Upper lobe of left lung (tissue), 6 donors: ENCODE measurements around the gene DMXL1. TPM values are rescaled to one million over a fixed set of nuclear protein-coding genes. Genes with fewer than 3 reads are reported as not detected.
"Not testable (repeated sequence)": the region's sequence is repeated elsewhere in the genome, so short reads cannot be mapped to it uniquely, and the experiment has no call there.

ENCODE experiments used
- ATAC-seq, 2 donors: fragments of 200-7000 bp; cut with Tn5 transposase; one replicate each; pipeline ENCODE4 v1.9.1; 2022; ENCODE audit warnings: mild to moderate bottlenecking in 2 of 2, moderate library complexity in 2 of 2; ENCODE audit not compliant: low FRiP score in 2 of 2
- DNase-seq, 2 donors: peaks; one replicate each; pipeline ENCODE4 v3.0.0-alpha.2; 2019 to 2020
- H3K27ac ChIP-seq, 4 donors: fragments of 200-600 bp; sonication (generic); one replicate each; pipeline ENCODE4 v1.5.1; 2016 to 2019
- H3K27me3 ChIP-seq, 4 donors: fragments of 200-600 bp; sonication (generic); one replicate each; pipeline ENCODE4 v1.5.1; 2017 to 2019
- H3K36me3 ChIP-seq, 4 donors: fragments of 200-600 bp; sonication (generic); one replicate each; pipeline ENCODE4 v1.5.1; 2016 to 2019
- H3K4me1 ChIP-seq, 4 donors: fragments of 200-600 bp; sonication (generic); one replicate each; pipeline ENCODE4 v1.5.1; 2018 to 2019
- H3K4me3 ChIP-seq, 4 donors: fragments of 200-600 bp; sonication (generic); one replicate each; pipeline ENCODE4 v1.5.1; 2017 to 2019; ENCODE audit warnings: mild to moderate bottlenecking in 2 of 4, moderate library complexity in 1 of 4
- H3K9me3 ChIP-seq, 4 donors: fragments of 200-600 bp; sonication (generic); one replicate each; pipeline ENCODE4 v1.5.1; 2018 to 2019
- EP300 ChIP-seq, 4 donors: sonication (generic); formaldehyde crosslinking; IDR thresholded peaks; one replicate each; pipeline ENCODE4 v1.5.1; 2017; ENCODE audit warnings: antibody characterized with exemption in 4 of 4, control low read depth in 2 of 4
- POLR2A ChIP-seq, 4 donors: fragments of 450-650 bp; IDR thresholded peaks; one replicate each; pipeline ENCODE4 v1.5.1; 2016 to 2017; ENCODE audit warnings: antibody characterized with exemption in 4 of 4, mild to moderate bottlenecking in 2 of 4
- POLR2AphosphoS5 ChIP-seq, 2 donors: sonication (generic); formaldehyde crosslinking; IDR thresholded peaks; one replicate each; pipeline ENCODE4 v1.5.1; 2017; ENCODE audit warnings: antibody characterized with exemption in 2 of 2
- WGBS, 2 donors: methylation state at CpG; one replicate each; pipeline ENCODE4 v1.1.5; 2017 to 2018; 5-methylcytosine and 5-hydroxymethylcytosine counted together
- total RNA-seq, 6 donors: library from RNA; depleted of rRNA in 4 of 6; stranded (reverse); fragments of >200 nt in 4 of 6; gene quantifications; one replicate each; pipeline versions ENCODE4 v1.1.0 to v1.2.1, GENCODE V29; 2016 to 2021
- TF ChIP-seq, protein P1 (sequence below), 6 experiments: fragments of 450-650 bp in 4 of 6; fragments of 200-600 bp in 2 of 6; sonication (generic) in 2 of 6; IDR thresholded peaks; one replicate each; pipeline ENCODE4 v1.5.1; 2016 to 2019; ENCODE audit warnings: antibody characterized with exemption in 6 of 6
- donor health status: DM: no; HTN: no; CAD: no; lungs with moderate emphysema.
- donor health status: DM: no; HTN: yes; CAD: no; lungs with severe emphysema.

Gene DMXL1
- total RNA-seq, 6 donors from 2014 or later = 37.7 to 102 (median 52.9) TPM

DNA sequence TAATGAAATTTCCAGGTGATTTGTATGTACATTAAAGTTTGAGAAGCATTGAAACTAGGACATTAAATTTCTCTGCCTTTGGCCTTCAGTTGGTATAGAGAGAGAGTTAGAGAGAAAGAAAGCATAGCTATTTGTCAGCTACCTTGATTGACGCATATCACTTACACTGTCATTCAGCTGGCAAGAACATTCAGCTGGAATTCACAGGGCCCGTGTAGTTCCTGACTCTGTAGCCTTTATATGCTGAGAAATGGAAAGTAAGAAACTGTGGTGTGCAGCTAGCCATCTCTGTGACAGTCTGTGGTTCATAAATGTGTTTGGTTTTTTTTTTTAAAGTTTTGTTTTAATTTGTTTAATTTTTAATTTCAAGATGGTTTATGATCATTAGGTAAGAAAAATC lies 58.9 kb downstream of the DMXL1 start:
- Histone ChIP-seq H3K27ac (no peak overlapping the region), H3K9me3 (no peaks in the 10 kb centered on the region), H3K36me3 (peaks cover 0 to 56% (median 15%) of the 10 kb centered on the region in 4 donors), H3K27me3 (no peaks in the 10 kb centered on the region), H3K4me3 (no peak overlapping the region), H3K4me1 (no peaks in the 10 kb centered on the region)
- DNase-seq (no peak), ATAC-seq (no peak)
- TF ChIP-seq, protein P1, sequence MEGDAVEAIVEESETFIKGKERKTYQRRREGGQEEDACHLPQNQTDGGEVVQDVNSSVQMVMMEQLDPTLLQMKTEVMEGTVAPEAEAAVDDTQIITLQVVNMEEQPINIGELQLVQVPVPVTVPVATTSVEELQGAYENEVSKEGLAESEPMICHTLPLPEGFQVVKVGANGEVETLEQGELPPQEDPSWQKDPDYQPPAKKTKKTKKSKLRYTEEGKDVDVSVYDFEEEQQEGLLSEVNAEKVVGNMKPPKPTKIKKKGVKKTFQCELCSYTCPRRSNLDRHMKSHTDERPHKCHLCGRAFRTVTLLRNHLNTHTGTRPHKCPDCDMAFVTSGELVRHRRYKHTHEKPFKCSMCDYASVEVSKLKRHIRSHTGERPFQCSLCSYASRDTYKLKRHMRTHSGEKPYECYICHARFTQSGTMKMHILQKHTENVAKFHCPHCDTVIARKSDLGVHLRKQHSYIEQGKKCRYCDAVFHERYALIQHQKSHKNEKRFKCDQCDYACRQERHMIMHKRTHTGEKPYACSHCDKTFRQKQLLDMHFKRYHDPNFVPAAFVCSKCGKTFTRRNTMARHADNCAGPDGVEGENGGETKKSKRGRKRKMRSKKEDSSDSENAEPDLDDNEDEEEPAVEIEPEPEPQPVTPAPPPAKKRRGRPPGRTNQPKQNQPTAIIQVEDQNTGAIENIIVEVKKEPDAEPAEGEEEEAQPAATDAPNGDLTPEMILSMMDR (IDR thresholded peaks at IDR 0.05) = no peak
- no peak for TF ChIP-seq EP300 (IDR thresholded peaks at IDR 0.05)
- TF ChIP-seq POLR2AphosphoS5 (IDR thresholded peaks at IDR 0.05) = no peak
- no peak for TF ChIP-seq POLR2A (IDR thresholded peaks at IDR 0.05)
- WGBS, 2 donors = 80 to 88% methylated on average over 2 of the region's 2 CpGs

DNA sequence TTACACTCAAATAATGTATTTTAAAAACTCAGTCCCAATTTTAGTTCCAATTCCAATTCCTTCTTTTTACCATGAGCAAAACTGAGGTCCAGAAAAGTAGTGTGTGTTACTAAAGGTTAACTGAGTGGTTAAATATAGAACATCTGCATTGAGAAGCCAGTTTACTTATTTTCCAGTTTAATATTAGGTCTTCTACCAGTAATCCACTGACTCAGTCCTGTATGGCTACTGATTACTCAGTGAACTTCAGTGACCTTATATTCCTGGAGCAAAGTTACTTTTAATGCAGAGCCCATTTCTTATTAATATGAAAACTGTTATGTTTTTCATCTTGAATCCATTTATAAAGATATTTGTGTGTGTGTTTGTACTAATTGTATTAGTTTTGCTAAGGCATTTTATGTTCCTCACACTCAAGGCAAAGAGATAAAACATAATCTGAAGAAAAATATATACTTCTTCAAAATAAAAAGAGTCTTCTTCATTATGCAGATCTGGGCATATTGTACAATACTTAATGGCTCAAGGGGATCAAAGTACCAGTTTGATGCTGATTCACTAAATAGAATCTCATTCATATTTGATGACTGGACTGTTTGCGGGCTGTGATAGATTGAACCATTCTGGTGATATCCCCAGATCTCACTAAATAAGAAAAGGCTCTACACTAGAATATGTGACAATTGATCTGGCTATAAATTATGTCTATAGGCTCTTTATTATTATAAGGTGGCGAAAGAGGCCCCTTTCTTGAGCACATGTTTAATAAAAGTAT lies 60.8 kb downstream of the DMXL1 start:
- H3K36me3 ChIP-seq = peaks cover 0 to 65% (median 16%) of the 10 kb centered on the region in 4 donors
- 94 to 100% methylated on average over 2 of the region's 2 CpGs for WGBS, 2 donors

DNA sequence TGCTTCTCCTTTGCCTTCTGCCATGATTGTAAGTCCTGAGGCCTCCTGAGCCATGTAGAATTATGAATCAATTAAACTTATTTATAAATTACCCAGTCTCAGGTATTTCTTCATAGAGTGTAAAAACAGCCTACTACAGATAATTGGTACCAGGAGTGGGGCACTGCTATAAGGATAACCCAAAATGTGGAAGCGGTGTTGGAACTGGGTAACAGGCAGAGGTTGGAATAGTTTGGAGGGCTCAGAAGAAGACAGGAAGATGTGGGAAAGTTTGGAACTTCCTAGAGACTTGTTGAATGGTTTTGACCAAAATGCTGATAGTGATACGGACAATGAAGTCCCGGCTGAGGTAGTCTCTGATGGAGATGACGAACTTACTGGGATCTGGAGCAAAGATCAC lies 64.9 kb downstream of the DMXL1 start:
- ATAC-seq, H3K9me3 ChIP-seq, DNase-seq, H3K27me3 ChIP-seq, H3K4me3 ChIP-seq, H3K27ac ChIP-seq, H3K4me1 ChIP-seq: not testable (repeated sequence)
- peaks cover 0 to 50% (median 12%) of the 10 kb centered on the region in 4 donors for H3K36me3 ChIP-seq
- WGBS, 2 donors = 92 to 95% methylated on average over 4 of the region's 4 CpGs

More for the DNA sequence above, 60.8 kb downstream of the DMXL1 start:
- H3K4me3 ChIP-seq = no peak overlapping the region
- no peaks in the 10 kb centered on the region for H3K9me3 ChIP-seq
- ATAC-seq (no peak), DNase-seq (no peak)
- H3K27ac ChIP-seq = no peak overlapping the region
- no peaks in the 10 kb centered on the region for H3K4me1 ChIP-seq
- no peaks in the 10 kb centered on the region for H3K27me3 ChIP-seq
- TF ChIP-seq POLR2AphosphoS5 (IDR thresholded peaks at IDR 0.05) = no peak
- TF ChIP-seq EP300 (IDR thresholded peaks at IDR 0.05) = no peak

DNA sequence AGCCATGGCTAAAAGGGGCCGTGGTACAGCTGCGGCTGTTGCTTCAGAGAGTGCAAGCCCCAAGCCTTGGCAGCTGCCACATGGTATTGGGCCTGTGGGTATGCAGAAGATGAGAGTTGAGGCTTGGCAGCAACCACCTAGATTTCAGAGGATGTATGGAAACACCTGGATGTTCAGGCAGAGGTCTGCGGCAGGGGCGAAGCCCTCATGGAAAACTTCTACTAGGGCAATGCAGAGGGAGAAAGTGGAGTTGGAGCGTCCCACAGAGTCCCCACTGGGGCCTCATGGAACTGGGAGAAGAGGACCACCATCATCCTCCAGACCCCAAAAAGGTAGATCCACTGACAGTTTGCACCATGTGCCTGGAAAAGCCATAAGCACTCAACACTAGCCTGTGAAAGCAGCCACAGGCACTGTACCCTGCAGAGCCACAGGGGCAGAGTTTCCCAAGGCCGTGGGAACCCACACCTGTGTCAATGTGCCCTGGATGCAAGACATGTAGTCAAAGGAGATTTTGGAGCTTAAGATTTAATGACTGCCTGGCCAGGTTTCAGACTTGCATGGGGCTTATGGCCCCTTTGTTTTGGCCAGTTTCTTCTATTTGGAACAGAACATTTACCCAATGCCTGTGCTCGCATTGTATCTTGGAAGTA lies 65.9 kb downstream of the DMXL1 start:
- Histone ChIP-seq H3K27me3 (no peaks in the 10 kb centered on the region), H3K9me3 (no peaks in the 10 kb centered on the region), H3K4me1 (no peaks in the 10 kb centered on the region), H3K4me3 (no peak overlapping the region), H3K36me3 (peaks cover 0 to 49% (median 12%) of the 10 kb centered on the region in 4 donors), H3K27ac (no peak overlapping the region)
- no peak for TF ChIP-seq POLR2AphosphoS5 (IDR thresholded peaks at IDR 0.05)
- TF ChIP-seq, protein P1 (IDR thresholded peaks at IDR 0.05) = no peak
- no peak for TF ChIP-seq POLR2A (IDR thresholded peaks at IDR 0.05)
- TF ChIP-seq EP300 (IDR thresholded peaks at IDR 0.05) = no peak
- ATAC-seq = no peak
- 95 to 99% methylated on average over 4 to 7 of the region's 7 CpGs for WGBS, 2 donors
- no peak for DNase-seq

DNA sequence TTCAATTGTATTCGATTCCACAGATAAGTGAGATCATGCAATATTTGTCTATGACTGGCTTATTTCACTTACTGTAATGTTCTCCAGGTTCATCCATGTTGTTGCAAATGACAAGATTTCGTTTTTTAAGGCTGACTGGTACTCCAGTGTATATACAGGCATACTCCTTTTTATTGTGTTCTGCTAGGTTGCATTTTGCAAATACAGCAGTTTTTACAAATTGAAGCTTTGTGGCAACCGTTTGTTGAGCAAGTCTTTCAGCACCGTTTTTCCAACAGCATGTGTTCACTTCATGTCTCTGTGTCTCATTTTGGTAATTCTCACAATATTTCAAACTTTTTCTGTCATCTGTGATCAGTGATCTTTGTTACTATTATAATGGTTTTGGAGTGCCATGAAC lies 82.7 kb downstream of the DMXL1 start:
- Histone ChIP-seq H3K27me3 (no peaks in the 10 kb centered on the region), H3K4me3 (no peak overlapping the region), H3K36me3 (peaks cover 0 to 38% (median 20%) of the 10 kb centered on the region in 4 donors), H3K27ac (no peak overlapping the region), H3K4me1 (no peaks in the 10 kb centered on the region), H3K9me3 (no peaks in the 10 kb centered on the region)
- ATAC-seq (no peak), DNase-seq (no peak)
- TF ChIP-seq POLR2AphosphoS5 (IDR thresholded peaks at IDR 0.05) = no peak
- TF ChIP-seq, protein P1 (IDR thresholded peaks at IDR 0.05) = no peak
- no peak for TF ChIP-seq EP300 (IDR thresholded peaks at IDR 0.05)
- no peak for TF ChIP-seq POLR2A (IDR thresholded peaks at IDR 0.05)
- WGBS, 2 donors = 90 to 96% methylated on average over 4 of the region's 4 CpGs
